IMR-90 (cell line): ENCODE data around the gene EIF2S1. TPM values are rescaled to one million over a fixed set of nuclear protein-coding genes. Genes with fewer than 3 reads are reported as not detected.

Experiments used
- ATAC-seq: fragments of 200-7000 bp; cut with Tn5 transposase; 2 replicates; pipeline ENCODE4 v1.9.1; 2020; ENCODE audit warnings: low read depth, mild to moderate bottlenecking, moderate library complexity
- BruUV-seq: library from RNA; stranded (reverse); fragments of 400-500 nt; replicated peaks from 2 replicates; lab custom pipeline; 2021; lab: Mats Ljungman, UMichigan
- CTCF ChIA-PET: fragments of 300-600 bp; formaldehyde crosslinking; extraction: SDS; loops from one replicate; lab custom pipeline; 2021; ENCODE audit warnings: antibody characterized with exemption; lab: Yijun Ruan, JAX
- POLR2A ChIA-PET: fragments of 300-600 bp; sonication (Branson Sonifier 250); formaldehyde crosslinking; loops from one replicate; lab custom pipeline; 2022; ENCODE audit warnings: antibody characterized with exemption; ENCODE audit not compliant: unreplicated experiment; lab: Charles Lee
- DNase-seq: peaks from one replicate; pipeline ENCODE4 v3.0.0; 2013
- H2AFZ ChIP-seq: replicated peaks from 2 replicates; pipeline ENCODE3; 2013; ENCODE audit warnings: low read length, mild to moderate bottlenecking; ENCODE audit not compliant: poor library complexity
- H2AK5ac ChIP-seq: 2 replicates; pipeline ENCODE4 v1.6.1; 2013; ENCODE audit warnings: low read depth, low read length, inconsistent platforms
- H2AK9ac ChIP-seq: replicated peaks from 2 replicates; pipeline ENCODE3; 2013; ENCODE audit warnings: mild to moderate bottlenecking, low read depth, low read length, moderate library complexity; ENCODE audit not compliant: poor library complexity
- H2BK120ac ChIP-seq: 2 replicates; pipeline ENCODE4 v1.6.1; 2013; ENCODE audit warnings: low read depth, low read length, inconsistent platforms
- H2BK15ac ChIP-seq: 3 replicates; pipeline ENCODE4 v1.6.1; 2013; ENCODE audit warnings: low read depth, low read length, inconsistent platforms
- H2BK20ac ChIP-seq: 2 replicates; pipeline ENCODE4 v1.6.1; 2013; ENCODE audit warnings: low read depth, mild to moderate bottlenecking, inconsistent platforms, low read length, moderate library complexity
- H2BK5ac ChIP-seq: 2 replicates; pipeline ENCODE4 v1.6.1; 2013; ENCODE audit warnings: mild to moderate bottlenecking, low read depth, low read length, inconsistent platforms; ENCODE audit not compliant: poor library complexity, severe bottlenecking
- H3K14ac ChIP-seq: replicated peaks from 2 replicates; pipeline ENCODE4 v1.6.1; 2013; ENCODE audit warnings: low read depth, low read length, inconsistent platforms
- H3K18ac ChIP-seq: 2 replicates; pipeline ENCODE4 v1.6.1; 2013; ENCODE audit warnings: low read depth, low read length, control low read depth
- H3K23ac ChIP-seq: 2 replicates; pipeline ENCODE4 v1.6.1; 2013; ENCODE audit warnings: low read depth, low read length, inconsistent platforms
- H3K27ac ChIP-seq: 2 replicates; pipeline ENCODE4 v1.5.1; 2013; ENCODE audit warnings: mild to moderate bottlenecking, control low read depth, low read length; ENCODE audit not compliant: insufficient read depth
- H3K27me3 ChIP-seq: 2 replicates; pipeline ENCODE4 v1.6.1; 2013; ENCODE audit warnings: low read length; ENCODE audit not compliant: control insufficient read depth, insufficient read depth
- H3K36me3 ChIP-seq: 2 replicates; pipeline ENCODE4 v1.6.1; 2013; ENCODE audit warnings: low read length, mixed read lengths; ENCODE audit not compliant: control insufficient read depth, insufficient read depth
- H3K4ac ChIP-seq: 2 replicates; pipeline ENCODE4 v1.6.1; 2013; ENCODE audit warnings: low read depth, low read length, inconsistent platforms
- H3K4me1 ChIP-seq: 2 replicates; pipeline ENCODE4 v1.6.1; 2013; ENCODE audit warnings: low read length, mixed read lengths; ENCODE audit not compliant: control insufficient read depth, insufficient read depth
- H3K4me2 ChIP-seq: 2 replicates; pipeline ENCODE4 v1.6.1; 2013; ENCODE audit warnings: low read depth, mild to moderate bottlenecking, control low read depth, low read length, moderate library complexity
- H3K4me3 ChIP-seq: 2 replicates; pipeline ENCODE4 v1.5.1; 2013; ENCODE audit warnings: low read depth, mild to moderate bottlenecking, control low read depth, low read length, moderate library complexity; ENCODE audit not compliant: insufficient read depth
- H3K56ac ChIP-seq: 2 replicates; pipeline ENCODE4 v1.6.1; 2013; ENCODE audit warnings: low read length, inconsistent platforms; ENCODE audit not compliant: insufficient read depth; ENCODE audit errors: extremely low read depth
- H3K79me1 ChIP-seq, 2 experiments: 2 replicates each; pipeline ENCODE4 v1.6.1; 2013; ENCODE audit warnings: low read length in 2 of 2, inconsistent platforms in 1 of 2, low read depth in 1 of 2
- H3K9ac ChIP-seq: 2 replicates; pipeline ENCODE4 v1.6.1; 2013; ENCODE audit warnings: low read depth, low read length, control low read depth
- H3K9me1 ChIP-seq: 2 replicates; pipeline ENCODE4 v1.6.1; 2013; ENCODE audit warnings: low read length, inconsistent platforms; ENCODE audit not compliant: insufficient read depth
- H3K9me3 ChIP-seq: 2 replicates; pipeline ENCODE4 v1.6.1; 2013; ENCODE audit warnings: low read length; ENCODE audit not compliant: control insufficient read depth, insufficient read depth
- H4K20me1 ChIP-seq: 2 replicates; pipeline ENCODE4 v1.6.1; 2013; ENCODE audit warnings: low read length, inconsistent platforms; ENCODE audit not compliant: insufficient read depth
- H4K5ac ChIP-seq: 2 replicates; pipeline ENCODE4 v1.6.1; 2013; ENCODE audit warnings: mild to moderate bottlenecking, low read depth, low read length, control low read depth
- H4K8ac ChIP-seq, 2 experiments: 2 replicates each; pipeline ENCODE4 v1.6.1; 2013; ENCODE audit warnings: low read depth in 2 of 2, low read length in 2 of 2, control low read depth in 1 of 2, inconsistent platforms in 1 of 2
- H4K91ac ChIP-seq: 2 replicates; pipeline ENCODE4 v1.6.1; 2013; ENCODE audit warnings: low read depth, low read length, inconsistent platforms; ENCODE audit not compliant: insufficient read depth
- BHLHE40 ChIP-seq: fragments of 150-350 bp; IDR thresholded peaks from 2 replicates; pipeline ENCODE4 v1.6.1; 2016; ENCODE audit warnings: mild to moderate bottlenecking, low read depth, low read length
- CEBPB ChIP-seq: IDR thresholded peaks from 2 replicates; pipeline ENCODE4 v1.6.1; 2012; ENCODE audit warnings: low read depth, low read length, improper control_type of control experiment
- CHD1 ChIP-seq: IDR thresholded peaks from 2 replicates; pipeline ENCODE4 v1.6.1; 2012; ENCODE audit warnings: low read depth, low read length, improper control_type of control experiment
- ELK1 ChIP-seq: fragments of 150-350 bp; IDR thresholded peaks from 2 replicates; pipeline ENCODE4 v1.6.1; 2016; ENCODE audit warnings: low read depth, mild to moderate bottlenecking, low read length, moderate library complexity, borderline replicate concordance
- FOS ChIP-seq: fragments of 150-350 bp; IDR thresholded peaks from 2 replicates; pipeline ENCODE4 v1.6.1; 2016; ENCODE audit warnings: low read depth, low read length
- MAFK ChIP-seq: IDR thresholded peaks from 2 replicates; pipeline ENCODE4 v1.6.1; 2012; ENCODE audit warnings: low read depth, low read length, improper control_type of control experiment
- MAZ ChIP-seq: IDR thresholded peaks from 2 replicates; pipeline ENCODE4 v1.6.1; 2012; ENCODE audit warnings: low read depth, mild to moderate bottlenecking, low read length, improper control_type of control experiment, moderate library complexity, borderline replicate concordance
- MXI1 ChIP-seq: IDR thresholded peaks from 2 replicates; pipeline ENCODE4 v1.6.1; 2012; ENCODE audit warnings: low read depth, mild to moderate bottlenecking, low read length, moderate library complexity, borderline replicate concordance
- NFE2L2 ChIP-seq: fragments of 150-350 bp; IDR thresholded peaks from 2 replicates; pipeline ENCODE4 v1.6.1; 2016; ENCODE audit warnings: low read depth, mild to moderate bottlenecking, low read length
- POLR2A ChIP-seq: IDR thresholded peaks from 2 replicates; pipeline ENCODE4 v1.6.1; 2012; ENCODE audit warnings: mild to moderate bottlenecking, low read depth, low read length
- RAD21 ChIP-seq: IDR thresholded peaks from 2 replicates; pipeline ENCODE4 v1.6.1; 2012; ENCODE audit warnings: low read length, improper control_type of control experiment
- RCOR1 ChIP-seq: IDR thresholded peaks from 2 replicates; pipeline ENCODE4 v1.6.1; 2012; ENCODE audit warnings: mild to moderate bottlenecking, low read length, improper control_type of control experiment; ENCODE audit not compliant: insufficient replicate concordance
- RFX5 ChIP-seq: IDR thresholded peaks from 2 replicates; pipeline ENCODE4 v1.8.0; 2012; ENCODE audit warnings: low read depth, mild to moderate bottlenecking, low read length, moderate library complexity
- SMC3 ChIP-seq: fragments of 150-350 bp; IDR thresholded peaks from 2 replicates; pipeline ENCODE4 v1.6.1; 2016; ENCODE audit warnings: low read depth, mild to moderate bottlenecking, antibody characterized with exemption, low read length, moderate library complexity
- USF2 ChIP-seq: fragments of 150-350 bp; IDR thresholded peaks from 2 replicates; pipeline ENCODE4 v1.6.1; 2017; ENCODE audit warnings: mild to moderate bottlenecking, antibody characterized with exemption, low read length, low read depth
- WGBS, 2 experiments: methylation state at CpG; one replicate each; pipeline versions ENCODE4 v1.1.5 to v1.1.7; 2013; ENCODE audit warnings: missing lambda C conversion rate in 2 of 2; ENCODE audit not compliant: insufficient read length in 1 of 2; ENCODE audit errors: extremely low coverage in 2 of 2; 5-methylcytosine and 5-hydroxymethylcytosine counted together
- dilution Hi-C: fragments of 300-500 bp; cut with HindIII; formaldehyde crosslinking; loops from one replicate; pipeline ENCODE4 v1.14.3; 2018; ENCODE audit warnings: low sequenced_read_pairs; ENCODE audit not compliant: unreplicated experiment
- in situ Hi-C: fragments of 300-500 bp; cut with MboI; formaldehyde crosslinking; loops from 3 replicates; pipeline ENCODE4 v1.14.3; 2019; ENCODE audit warnings: low sequenced_read_pairs, inconsistent platforms, mixed read lengths
- intact Hi-C: fragments of 100-400 bp; cut with micrococcal nuclease; formaldehyde crosslinking; loops from 2 replicates; pipeline ENCODE4 v1.10.0; 2022
- polyA plus RNA-seq, 3 experiments: library from polyadenylated mRNA; depleted of rRNA; stranded (reverse); fragments of >200 nt; gene quantifications; 2 replicates each; pipeline ENCODE4 v1.2.3, GENCODE V29; 2012; ENCODE audit warnings: low replicate concordance in 1 of 3
- total RNA-seq: library from RNA; depleted of rRNA; stranded (reverse); fragments of >200 nt; gene quantifications from 2 replicates; pipeline ENCODE4 v1.2.3, GENCODE V29; 2012
- TF ChIP-seq, protein P1 (sequence below): conservative IDR thresholded peaks from 2 replicates; pipeline ENCODE4 v1.5.1; 2012; ENCODE audit warnings: mild to moderate bottlenecking, low read depth, low read length, improper control_type of control experiment

Gene EIF2S1
- total and polyA plus RNA-seq, 2 of the 4 experiments (the other 2 are of a cell fraction): 57.9 to 125 TPM

DNA sequence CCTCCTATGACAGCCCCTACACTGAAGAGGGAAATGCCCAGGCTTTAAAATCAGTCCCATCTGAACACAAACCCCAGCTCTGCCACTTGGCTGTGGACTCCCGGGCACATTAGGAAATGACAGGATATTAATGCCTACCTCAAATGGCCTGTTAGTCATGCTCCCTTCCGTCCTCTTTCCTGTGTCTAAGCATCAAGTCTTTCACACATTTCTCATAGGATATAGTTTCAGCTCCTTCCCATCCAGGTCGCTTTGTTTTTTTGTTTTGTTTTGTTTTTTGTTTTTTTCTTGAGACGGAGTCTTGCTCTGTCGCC is 35.7 kb downstream of the EIF2S1 start:
- TF ChIP-seq MAFK (no peak), CHD1 (no peak), USF2 (no peak), SMC3 (no peak), FOS (no peak), MAZ (no peak), MXI1 (no peak), NFE2L2 (no peak), CEBPB (no peak), RAD21 (no peak), ELK1 (no peak), RFX5 (no peak), POLR2A (no peak), RCOR1 (no peak), BHLHE40 (no peak)
- TF ChIP-seq, protein P1, sequence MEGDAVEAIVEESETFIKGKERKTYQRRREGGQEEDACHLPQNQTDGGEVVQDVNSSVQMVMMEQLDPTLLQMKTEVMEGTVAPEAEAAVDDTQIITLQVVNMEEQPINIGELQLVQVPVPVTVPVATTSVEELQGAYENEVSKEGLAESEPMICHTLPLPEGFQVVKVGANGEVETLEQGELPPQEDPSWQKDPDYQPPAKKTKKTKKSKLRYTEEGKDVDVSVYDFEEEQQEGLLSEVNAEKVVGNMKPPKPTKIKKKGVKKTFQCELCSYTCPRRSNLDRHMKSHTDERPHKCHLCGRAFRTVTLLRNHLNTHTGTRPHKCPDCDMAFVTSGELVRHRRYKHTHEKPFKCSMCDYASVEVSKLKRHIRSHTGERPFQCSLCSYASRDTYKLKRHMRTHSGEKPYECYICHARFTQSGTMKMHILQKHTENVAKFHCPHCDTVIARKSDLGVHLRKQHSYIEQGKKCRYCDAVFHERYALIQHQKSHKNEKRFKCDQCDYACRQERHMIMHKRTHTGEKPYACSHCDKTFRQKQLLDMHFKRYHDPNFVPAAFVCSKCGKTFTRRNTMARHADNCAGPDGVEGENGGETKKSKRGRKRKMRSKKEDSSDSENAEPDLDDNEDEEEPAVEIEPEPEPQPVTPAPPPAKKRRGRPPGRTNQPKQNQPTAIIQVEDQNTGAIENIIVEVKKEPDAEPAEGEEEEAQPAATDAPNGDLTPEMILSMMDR: no peak
- Histone ChIP-seq H2BK120ac (no peak overlapping the region), H2AFZ (no peak overlapping the region), H4K8ac (no peak overlapping the region), H3K9me1 (peaks cover 3% of the 10 kb centered on the region; the same call in 1 of the 2 replicates), H3K23ac (no peak overlapping the region), H4K20me1 (no peaks in the 10 kb centered on the region), H2BK5ac (no peak overlapping the region), H3K4me3 (no peak overlapping the region), H2BK20ac (no peak overlapping the region), H2AK5ac (no peak overlapping the region), H3K4me2 (no peak overlapping the region), H3K4ac (no peak overlapping the region), H3K9me3 (no peaks in the 10 kb centered on the region), H3K14ac (no peak overlapping the region), H3K4me1 (no peaks in the 10 kb centered on the region), H3K9ac (no peak overlapping the region), H4K5ac (no peak overlapping the region), H2AK9ac (no peak overlapping the region), H3K56ac (no peak overlapping the region), H3K79me1 (no peaks in the 10 kb centered on the region), H3K27me3 (peaks cover 3% of the 10 kb centered on the region; the same call in 1 of the 2 replicates), H3K27ac (no peak overlapping the region), H2BK15ac (no peak overlapping the region), H4K91ac (no peak overlapping the region), H3K36me3 (no peaks in the 10 kb centered on the region), H3K18ac (no peak overlapping the region)
- in situ Hi-C loops (no loop called here), intact Hi-C loops (no loop called here), dilution Hi-C loops (no loop called here)
- ATAC-seq (no peak), DNase-seq (no peak)
- BruUV-seq: no TSS peak
- POLR2A ChIA-PET: no interaction called here
- WGBS, 2 experiments: 83% methylated on average over 1 of the region's 5 CpGs; no CpG with 5 or more reads in 1 of the 2 experiments
- CTCF ChIA-PET: no interaction called here
